PC-3 (cell line): ENCODE results near the gene GHRL. TPM values are rescaled to one million over a fixed set of nuclear protein-coding genes. Genes with fewer than 3 reads are reported as not detected.
A peak's percentile ranks its signal among the peaks of the same experiment; 100 is the strongest.

ENCODE experiments used
- ATAC-seq: fragments of 200-7000 bp; cut with Tn5 transposase; 2 replicates; pipeline ENCODE4 v1.9.1; 2020; ENCODE audit warnings: mild to moderate bottlenecking, moderate library complexity
- BruUV-seq: library from RNA; stranded (reverse); fragments of 400-500 nt; replicated peaks from 2 replicates; lab custom pipeline; 2021; lab: Mats Ljungman, UMichigan
- CTCF ChIA-PET: fragments of 300-600 bp; sonication (Branson Sonifier 250); formaldehyde crosslinking; loops from one replicate; lab custom pipeline; 2022; ENCODE audit warnings: antibody characterized with exemption; lab: Charles Lee
- POLR2A ChIA-PET: fragments of 300-600 bp; sonication (Branson Sonifier 250); formaldehyde crosslinking; loops from one replicate; lab custom pipeline; 2022; ENCODE audit warnings: antibody characterized with exemption; ENCODE audit not compliant: unreplicated experiment; lab: Charles Lee
- DNase-seq: peaks from one replicate; pipeline ENCODE4 v3.0.0-alpha.2; 2015
- H2AFZ ChIP-seq: fragments of 300-600 bp; sonication (generic); 2 replicates; pipeline ENCODE4 v1.6.0; 2016; ENCODE audit warnings: antibody characterized with exemption, low read length
- H3F3A ChIP-seq: fragments of 300-600 bp; sonication (generic); one replicate; pipeline ENCODE4 v1.6.0; 2017; ENCODE audit warnings: antibody characterized with exemption, low read length, control low read depth, mild to moderate bottlenecking; ENCODE audit not compliant: unreplicated experiment
- H3K27ac ChIP-seq: fragments of 300-600 bp; sonication (generic); 2 replicates; pipeline ENCODE4 v1.5.1; 2016; ENCODE audit warnings: mild to moderate bottlenecking, low read length
- H3K27me3 ChIP-seq: fragments of 300-600 bp; sonication (generic); 2 replicates; pipeline ENCODE4 v1.6.1; 2016; ENCODE audit warnings: low read length, mixed read lengths
- H3K36me3 ChIP-seq: fragments of 300-600 bp; sonication (generic); 2 replicates; pipeline ENCODE4 v1.6.1; 2016; ENCODE audit warnings: low read depth, mixed run types, low read length, mixed read lengths
- H3K4me1 ChIP-seq: fragments of 300-600 bp; sonication (generic); 2 replicates; pipeline ENCODE4 v1.5.1; 2016; ENCODE audit warnings: low read length; ENCODE audit not compliant: insufficient read depth
- H3K4me2 ChIP-seq: fragments of 300-600 bp; sonication (generic); 2 replicates; pipeline ENCODE4 v1.6.0; 2016; ENCODE audit warnings: low read length
- H3K4me3 ChIP-seq: fragments of 300-600 bp; sonication (generic); 2 replicates; pipeline ENCODE4 v1.5.1; 2016; ENCODE audit warnings: mild to moderate bottlenecking, low read length, mixed read lengths
- H3K79me2 ChIP-seq: fragments of 300-600 bp; sonication (generic); 2 replicates; pipeline ENCODE4 v1.6.1; 2017; ENCODE audit warnings: low read length, mixed read lengths
- H3K9ac ChIP-seq: fragments of 300-600 bp; sonication (generic); 2 replicates; pipeline ENCODE4 v1.6.0; 2016; ENCODE audit warnings: mild to moderate bottlenecking, low read length
- H3K9me2 ChIP-seq: fragments of 300-600 bp; sonication (generic); replicated peaks from 2 replicates; pipeline ENCODE4 v1.6.1; 2016; ENCODE audit warnings: mixed run types, low read length, mixed read lengths
- H3K9me3 ChIP-seq: fragments of 300-600 bp; sonication (generic); 2 replicates; pipeline ENCODE4 v1.6.1; 2016; ENCODE audit warnings: low read length, mixed read lengths
- H4K20me1 ChIP-seq: fragments of 300-600 bp; sonication (generic); 2 replicates; pipeline ENCODE4 v1.6.1; 2016; ENCODE audit warnings: low read length, mixed read lengths
- EZH2 ChIP-seq: fragments of 300-600 bp; sonication (generic); IDR thresholded peaks from one replicate; pipeline ENCODE4 v1.6.1; 2017; ENCODE audit warnings: antibody characterized with exemption, mild to moderate bottlenecking, low read length; ENCODE audit not compliant: unreplicated experiment
- EZH2phosphoT487 ChIP-seq: fragments of 300-600 bp; sonication (generic); IDR thresholded peaks from 2 replicates; pipeline ENCODE4 v1.6.1; 2018; ENCODE audit warnings: mild to moderate bottlenecking, antibody characterized with exemption, low read length, borderline replicate concordance
- intact Hi-C: fragments of 100-400 bp; cut with micrococcal nuclease; formaldehyde crosslinking; loops from 2 replicates; pipeline ENCODE4 v1.9.0; 2023
- total RNA-seq: library from RNA; depleted of rRNA; stranded (reverse); fragments of >200 nt; gene quantifications from 2 replicates; pipeline ENCODE4 v1.2.3, GENCODE V29; 2014
- TF ChIP-seq, protein P1 (sequence below): fragments of 300-600 bp; sonication (generic); conservative IDR thresholded peaks from 2 replicates; pipeline ENCODE4 v1.5.1; 2017; ENCODE audit warnings: antibody characterized with exemption, low read depth, mild to moderate bottlenecking, low read length

The GHRL gene
- total RNA-seq, 1 experiment from 2014 or later = not detected

DNA sequence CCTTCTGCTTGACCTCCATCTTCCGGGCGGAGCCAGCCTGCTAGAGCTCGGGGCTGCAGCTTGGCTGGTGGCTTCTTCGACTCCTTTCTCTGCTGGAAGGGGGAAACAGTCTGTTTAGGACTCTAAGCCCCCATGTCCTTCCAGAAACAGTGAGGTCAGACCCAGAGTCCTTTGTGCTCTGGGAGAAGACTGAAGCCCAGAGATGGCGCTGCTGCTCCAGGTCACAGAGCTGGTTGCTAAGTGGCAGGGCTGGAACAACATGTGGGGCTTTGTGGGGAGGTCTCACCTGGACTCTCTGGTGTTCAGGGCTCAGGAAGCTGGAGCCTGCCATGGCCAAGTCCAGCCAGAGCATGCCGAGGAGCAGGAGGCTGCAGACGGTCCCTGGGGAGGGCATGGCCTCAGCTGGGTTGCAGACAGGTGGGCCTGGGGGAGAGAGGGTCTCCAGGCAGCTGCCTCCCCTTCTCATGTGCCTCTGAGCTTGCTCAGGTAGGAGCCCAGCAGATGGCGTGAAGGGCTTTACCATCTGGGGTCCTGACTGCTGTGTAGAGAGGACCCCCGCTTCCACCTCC is 2.9 kb downstream of the GHRL start:
- CTCF ChIA-PET = no interaction called here
- H3K4me1 ChIP-seq = peaks cover 12% of the 10 kb centered on the region
- H3K4me3 ChIP-seq = no peak overlapping the region
- H3F3A ChIP-seq = no peaks in the 10 kb centered on the region
- no peak overlapping the region for H2AFZ ChIP-seq
- intact Hi-C loops = loop anchor here (10.0 kb wide), 1 partner anchor 445 kb away; the partner anchor contains the start of gene RPUSD3
- H3K27ac ChIP-seq = no peak overlapping the region
- no peaks in the 10 kb centered on the region for H3K27me3 ChIP-seq
- H3K9ac ChIP-seq = no peak overlapping the region
- POLR2A ChIA-PET = no interaction called here
- no peak for DNase-seq
- no peaks in the 10 kb centered on the region for H3K9me2 ChIP-seq
- TF ChIP-seq EZH2 = no peak
- TF ChIP-seq, protein P1, sequence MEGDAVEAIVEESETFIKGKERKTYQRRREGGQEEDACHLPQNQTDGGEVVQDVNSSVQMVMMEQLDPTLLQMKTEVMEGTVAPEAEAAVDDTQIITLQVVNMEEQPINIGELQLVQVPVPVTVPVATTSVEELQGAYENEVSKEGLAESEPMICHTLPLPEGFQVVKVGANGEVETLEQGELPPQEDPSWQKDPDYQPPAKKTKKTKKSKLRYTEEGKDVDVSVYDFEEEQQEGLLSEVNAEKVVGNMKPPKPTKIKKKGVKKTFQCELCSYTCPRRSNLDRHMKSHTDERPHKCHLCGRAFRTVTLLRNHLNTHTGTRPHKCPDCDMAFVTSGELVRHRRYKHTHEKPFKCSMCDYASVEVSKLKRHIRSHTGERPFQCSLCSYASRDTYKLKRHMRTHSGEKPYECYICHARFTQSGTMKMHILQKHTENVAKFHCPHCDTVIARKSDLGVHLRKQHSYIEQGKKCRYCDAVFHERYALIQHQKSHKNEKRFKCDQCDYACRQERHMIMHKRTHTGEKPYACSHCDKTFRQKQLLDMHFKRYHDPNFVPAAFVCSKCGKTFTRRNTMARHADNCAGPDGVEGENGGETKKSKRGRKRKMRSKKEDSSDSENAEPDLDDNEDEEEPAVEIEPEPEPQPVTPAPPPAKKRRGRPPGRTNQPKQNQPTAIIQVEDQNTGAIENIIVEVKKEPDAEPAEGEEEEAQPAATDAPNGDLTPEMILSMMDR = 0 out of 2 replicates have a peak, but pooled peaks have one; percentile 8
- no TSS peak for BruUV-seq
- H3K36me3 ChIP-seq = peaks cover 10% of the 10 kb centered on the region; the same call in 1 of the 2 replicates
- no peaks in the 10 kb centered on the region for H4K20me1 ChIP-seq
- H3K79me2 ChIP-seq = no peaks in the 10 kb centered on the region
- ATAC-seq = no peak
- H3K4me2 ChIP-seq = no peak overlapping the region
- no peaks in the 10 kb centered on the region for H3K9me3 ChIP-seq

DNA sequence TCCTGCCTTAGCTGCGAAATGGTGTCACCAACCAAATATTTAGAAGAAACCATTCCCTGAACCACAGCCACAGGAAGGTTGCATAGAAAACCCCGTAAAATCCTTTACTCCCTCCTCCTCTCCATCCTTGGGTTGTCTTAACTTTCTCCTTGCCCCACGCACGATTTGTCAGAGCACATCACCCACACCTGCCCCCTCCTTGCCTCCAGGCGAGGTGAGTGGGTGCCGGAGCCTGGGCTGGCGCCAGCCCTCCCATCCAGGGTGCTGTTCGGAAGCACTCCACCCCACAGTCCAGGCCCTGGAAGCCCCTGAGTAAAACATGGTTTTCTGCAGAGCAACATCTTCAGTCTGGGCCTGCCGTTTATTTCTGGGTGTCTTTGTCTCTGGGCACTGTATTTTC is 3.7 kb downstream of the GHRL start:
- no peaks in the 10 kb centered on the region for H3K27me3 ChIP-seq
- H3K79me2 ChIP-seq = no peaks in the 10 kb centered on the region
- H3K9ac ChIP-seq = no peak overlapping the region
- H3K9me3 ChIP-seq = no peaks in the 10 kb centered on the region
- no peak overlapping the region for H3K4me3 ChIP-seq
- H3K4me2 ChIP-seq = no peak overlapping the region
- no peak for DNase-seq
- ChIA-PET POLR2A (no interaction called here), CTCF (no interaction called here)
- intact Hi-C loops = loop anchor here (10.0 kb wide), 1 partner anchor 444 kb away; the partner anchor contains the start of gene RPUSD3
- ATAC-seq = no peak
- TF ChIP-seq, protein P1 = no peak
- TF ChIP-seq EZH2 (no peak), EZH2phosphoT487 (no peak)
- no peak overlapping the region for H2AFZ ChIP-seq
- H3K36me3 ChIP-seq = peaks cover 10% of the 10 kb centered on the region; the same call in 1 of the 2 replicates
- H3K27ac ChIP-seq = no peak overlapping the region
- BruUV-seq = no TSS peak
- peaks cover 12% of the 10 kb centered on the region for H3K4me1 ChIP-seq
- H3F3A ChIP-seq = no peaks in the 10 kb centered on the region
- H3K9me2 ChIP-seq = no peaks in the 10 kb centered on the region
- no peaks in the 10 kb centered on the region for H4K20me1 ChIP-seq

DNA sequence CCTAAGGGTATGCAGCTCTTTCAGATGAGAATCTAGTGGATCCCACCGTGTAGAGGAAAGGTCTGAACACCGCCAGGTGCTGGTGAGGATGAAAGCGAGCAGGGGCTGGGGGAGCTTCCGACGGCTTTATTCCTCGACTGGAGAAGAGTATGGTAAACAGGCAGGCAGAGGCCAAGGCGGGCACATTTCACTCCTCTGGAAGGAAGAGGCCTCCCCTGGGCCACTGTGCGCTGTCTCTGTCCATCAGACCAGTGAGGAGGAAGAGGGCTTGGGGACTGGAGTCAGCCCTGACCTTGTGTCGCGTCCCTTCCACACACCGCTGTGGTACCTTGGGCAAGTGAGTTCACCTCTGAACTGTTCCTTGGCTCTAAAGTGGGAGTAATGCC is 4.2 kb downstream of the GHRL start:
- H3K9me2 ChIP-seq = no peaks in the 10 kb centered on the region
- no peak for DNase-seq
- no peak overlapping the region for H2AFZ ChIP-seq
- TF ChIP-seq EZH2 (no peak), EZH2phosphoT487 (no peak)
- TF ChIP-seq, protein P1 = no peak
- H3K36me3 ChIP-seq = peaks cover 12% of the 10 kb centered on the region; the same call in 1 of the 2 replicates
- no peaks in the 10 kb centered on the region for H3F3A ChIP-seq
- H3K79me2 ChIP-seq = no peaks in the 10 kb centered on the region
- H3K4me3 ChIP-seq = no peak overlapping the region
- CTCF ChIA-PET = no interaction called here
- no peak overlapping the region for H3K9ac ChIP-seq
- no TSS peak for BruUV-seq
- ATAC-seq = no peak
- POLR2A ChIA-PET = no interaction called here
- no peaks in the 10 kb centered on the region for H4K20me1 ChIP-seq
- no peak overlapping the region for H3K27ac ChIP-seq
- H3K4me2 ChIP-seq = no peak overlapping the region
- no peaks in the 10 kb centered on the region for H3K27me3 ChIP-seq
- intact Hi-C loops = loop anchor here (10.0 kb wide), 1 partner anchor 444 kb away; the partner anchor contains the start of gene RPUSD3
- peaks cover 12% of the 10 kb centered on the region for H3K4me1 ChIP-seq
- H3K9me3 ChIP-seq = no peaks in the 10 kb centered on the region
